ENCODE measurements around the gene HP. TPM values are rescaled to one million over a fixed set of nuclear protein-coding genes. Genes with fewer than 3 reads are reported as not detected.
"Not testable (repeated sequence)": the region's sequence is repeated elsewhere in the genome, so short reads cannot be mapped to it uniquely, and the experiment has no call there.

HP gene
- total and polyA plus RNA-seq, 2 of the 4 experiments (the other 2 are of a cell fraction) = not detected

DNA sequence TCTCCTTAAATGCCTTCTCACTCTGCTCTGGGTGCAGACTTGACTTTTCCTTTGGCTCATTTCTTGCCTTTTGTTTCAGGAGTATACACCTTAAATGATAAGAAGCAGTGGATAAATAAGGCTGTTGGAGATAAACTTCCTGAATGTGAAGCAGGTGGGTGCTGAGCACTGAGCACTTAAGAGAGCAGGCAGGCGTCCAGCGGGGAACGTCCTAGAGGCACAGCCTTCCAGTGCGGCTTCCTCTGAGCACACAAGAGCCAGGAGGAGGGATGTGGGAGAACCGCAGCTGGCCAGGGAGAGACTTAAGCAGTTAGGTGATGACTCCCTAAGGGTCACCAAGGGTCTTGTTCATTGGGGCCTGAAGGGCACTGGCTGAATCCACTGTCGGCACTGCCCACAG, 3.0 kb downstream of the HP start:
- H3K27me3 ChIP-seq (ENCODE audit: control insufficient read depth, insufficient read depth, low read length); H4K20me1 ChIP-seq (ENCODE audit: insufficient read depth, low read length); H2BK20ac ChIP-seq (ENCODE audit: low read depth, low read length); H4K5ac ChIP-seq (ENCODE audit: low read depth, low read length); H3K56ac ChIP-seq (ENCODE audit: extremely low read depth, insufficient read depth, low read length); H4K8ac ChIP-seq (ENCODE audit: low read depth in 2 of 2, low read length in 2 of 2); H3K27ac ChIP-seq (ENCODE audit: insufficient read depth, low read length); H3K79me1 ChIP-seq (ENCODE audit: low read depth in 1 of 2, low read length in 2 of 2); H3K4me2 ChIP-seq (ENCODE audit: low read depth, low read length); H2BK120ac ChIP-seq (ENCODE audit: low read depth, low read length); H2AK5ac ChIP-seq (ENCODE audit: low read depth, low read length); H3K9me1 ChIP-seq (ENCODE audit: insufficient read depth, low read length); H2AK9ac ChIP-seq (replicated peaks; ENCODE audit: low read depth, low read length, poor library complexity); H3K4me1 ChIP-seq (ENCODE audit: control insufficient read depth, insufficient read depth, low read length); POLR2A ChIA-PET (ENCODE audit: unreplicated experiment); H3K18ac ChIP-seq (ENCODE audit: low read depth, low read length); H2BK5ac ChIP-seq (ENCODE audit: low read depth, low read length, poor library complexity, severe bottlenecking); BruUV-seq (replicated peaks); ATAC-seq (ENCODE audit: low read depth); H3K36me3 ChIP-seq (ENCODE audit: control insufficient read depth, insufficient read depth, low read length); DNase-seq; dilution Hi-C loops (cut with HindIII; ENCODE audit: low sequenced_read_pairs, unreplicated experiment); H3K4ac ChIP-seq (ENCODE audit: low read depth, low read length); H2BK15ac ChIP-seq (ENCODE audit: low read depth, low read length); H3K23ac ChIP-seq (ENCODE audit: low read depth, low read length); in situ Hi-C loops (cut with MboI; ENCODE audit: low sequenced_read_pairs); H3K9ac ChIP-seq (ENCODE audit: low read depth, low read length); H4K91ac ChIP-seq (ENCODE audit: insufficient read depth, low read depth, low read length); H3K9me3 ChIP-seq (ENCODE audit: control insufficient read depth, insufficient read depth, low read length); CTCF ChIA-PET; H3K14ac ChIP-seq (replicated peaks; ENCODE audit: low read depth, low read length); intact Hi-C loops (cut with micrococcal nuclease); H3K4me3 ChIP-seq (ENCODE audit: insufficient read depth, low read depth, low read length); H2AFZ ChIP-seq (replicated peaks; ENCODE audit: low read length, poor library complexity): not testable (repeated sequence)
- no CpG with 5 or more reads among the region's 6 CpGs for WGBS, 2 experiments (ENCODE audit: extremely low coverage in 2 of 2, insufficient read length in 1 of 2)

DNA sequence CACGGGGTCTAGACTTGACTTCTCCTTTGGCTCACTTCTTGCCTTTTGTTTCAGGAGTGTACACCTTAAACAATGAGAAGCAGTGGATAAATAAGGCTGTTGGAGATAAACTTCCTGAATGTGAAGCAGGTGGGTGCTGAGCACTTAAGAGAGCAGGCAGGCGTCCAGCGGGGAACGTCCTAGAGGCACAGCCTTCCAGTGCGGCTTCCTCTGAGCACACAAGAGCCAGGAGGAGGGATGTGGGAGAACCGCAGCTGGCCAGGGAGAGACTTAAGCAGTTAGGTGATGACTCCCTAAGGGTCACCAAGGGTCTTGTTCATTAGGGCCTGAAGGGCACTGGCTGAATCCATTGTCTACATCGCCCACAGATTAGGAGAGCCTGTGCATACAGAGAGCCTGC, 4.8 kb downstream of the HP start:
- not testable (repeated sequence) for H3K79me1 ChIP-seq (ENCODE audit: low read depth in 1 of 2, low read length in 2 of 2); BruUV-seq (replicated peaks)

More for the DNA sequence above, 4.8 kb downstream of the HP start:
- H2AK9ac ChIP-seq (replicated peaks; ENCODE audit: low read depth, low read length, poor library complexity); H3K56ac ChIP-seq (ENCODE audit: extremely low read depth, insufficient read depth, low read length); H3K4me3 ChIP-seq (ENCODE audit: insufficient read depth, low read depth, low read length); intact Hi-C loops (cut with micrococcal nuclease); DNase-seq; H4K20me1 ChIP-seq (ENCODE audit: insufficient read depth, low read length); H3K18ac ChIP-seq (ENCODE audit: low read depth, low read length); in situ Hi-C loops (cut with MboI; ENCODE audit: low sequenced_read_pairs); H2AK5ac ChIP-seq (ENCODE audit: low read depth, low read length); H3K4me1 ChIP-seq (ENCODE audit: control insufficient read depth, insufficient read depth, low read length); H3K14ac ChIP-seq (replicated peaks; ENCODE audit: low read depth, low read length); H3K4me2 ChIP-seq (ENCODE audit: low read depth, low read length); H3K9ac ChIP-seq (ENCODE audit: low read depth, low read length); H3K4ac ChIP-seq (ENCODE audit: low read depth, low read length); H3K27me3 ChIP-seq (ENCODE audit: control insufficient read depth, insufficient read depth, low read length); CTCF ChIA-PET; H2BK20ac ChIP-seq (ENCODE audit: low read depth, low read length); H4K8ac ChIP-seq (ENCODE audit: low read depth in 2 of 2, low read length in 2 of 2); ATAC-seq (ENCODE audit: low read depth); H3K27ac ChIP-seq (ENCODE audit: insufficient read depth, low read length); H2AFZ ChIP-seq (replicated peaks; ENCODE audit: low read length, poor library complexity); H3K36me3 ChIP-seq (ENCODE audit: control insufficient read depth, insufficient read depth, low read length); H3K23ac ChIP-seq (ENCODE audit: low read depth, low read length); H3K9me1 ChIP-seq (ENCODE audit: insufficient read depth, low read length); H2BK120ac ChIP-seq (ENCODE audit: low read depth, low read length); POLR2A ChIA-PET (ENCODE audit: unreplicated experiment); H3K9me3 ChIP-seq (ENCODE audit: control insufficient read depth, insufficient read depth, low read length); H4K91ac ChIP-seq (ENCODE audit: insufficient read depth, low read depth, low read length); dilution Hi-C loops (cut with HindIII; ENCODE audit: low sequenced_read_pairs, unreplicated experiment); H4K5ac ChIP-seq (ENCODE audit: low read depth, low read length); H2BK15ac ChIP-seq (ENCODE audit: low read depth, low read length); H2BK5ac ChIP-seq (ENCODE audit: low read depth, low read length, poor library complexity, severe bottlenecking): not testable (repeated sequence)
- no CpG with 5 or more reads among the region's 7 CpGs for WGBS, 2 experiments (ENCODE audit: extremely low coverage in 2 of 2, insufficient read length in 1 of 2)

Data from IMR-90 (cell line).